GM19452 (cell line): ENCODE measurements around the gene TVP23C.
A peak's percentile ranks its signal among the peaks of the same experiment; 100 is the strongest.
"Not testable (repeated sequence)": the region's sequence is repeated elsewhere in the genome, so short reads cannot be mapped to it uniquely, and the experiment has no call there.

ENCODE experiments used
- ATAC-seq: cut with Tn5 transposase; IDR thresholded peaks from one replicate; pipeline ENCODE4 v1.9.1; 2021; ENCODE audit not compliant: unreplicated experiment

Gene TVP23C

DNA sequence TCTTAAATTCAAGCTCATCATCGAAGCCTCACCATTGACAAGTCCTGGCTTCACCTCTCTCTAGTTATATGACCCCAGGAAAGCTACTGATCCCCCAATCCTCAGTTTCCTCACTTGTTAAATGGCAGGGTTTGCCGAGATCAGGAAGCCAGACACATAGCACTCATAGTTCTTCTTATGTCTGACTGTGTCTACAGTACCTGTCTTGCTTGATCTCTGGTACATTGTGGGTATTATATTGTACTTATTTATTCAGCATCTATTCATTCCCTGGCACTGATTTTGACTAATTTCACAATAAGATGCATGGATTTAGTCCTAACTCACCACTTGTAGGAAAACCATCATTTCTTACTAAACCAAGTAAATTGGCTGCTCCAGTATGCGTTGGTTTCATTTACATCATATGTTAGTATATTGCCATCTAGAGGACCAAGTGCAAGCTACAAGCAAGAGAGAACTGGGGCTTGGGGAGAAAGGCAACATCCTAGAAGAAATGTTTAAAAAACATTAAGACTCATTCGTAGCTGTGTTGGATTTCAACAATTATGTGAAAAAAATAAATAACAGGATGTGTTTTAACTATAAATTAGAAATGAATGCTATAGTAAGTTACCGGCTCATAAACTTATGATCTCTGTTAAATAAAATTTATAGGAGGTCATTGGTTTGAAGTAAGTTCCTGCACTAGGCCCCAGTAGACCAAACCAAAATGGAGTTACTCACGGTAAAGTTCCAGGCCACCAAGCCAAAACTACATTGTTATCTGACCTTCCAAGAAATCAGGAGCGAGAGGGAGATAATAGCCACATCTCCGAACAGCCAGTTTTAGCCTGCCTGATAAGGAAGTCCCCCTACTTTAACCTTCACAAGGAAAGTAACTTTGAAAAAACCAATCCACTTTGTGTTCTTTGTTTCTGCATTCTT lies 36.7 kb downstream of the TVP23C start:
- ATAC-seq = not testable (repeated sequence)

DNA sequence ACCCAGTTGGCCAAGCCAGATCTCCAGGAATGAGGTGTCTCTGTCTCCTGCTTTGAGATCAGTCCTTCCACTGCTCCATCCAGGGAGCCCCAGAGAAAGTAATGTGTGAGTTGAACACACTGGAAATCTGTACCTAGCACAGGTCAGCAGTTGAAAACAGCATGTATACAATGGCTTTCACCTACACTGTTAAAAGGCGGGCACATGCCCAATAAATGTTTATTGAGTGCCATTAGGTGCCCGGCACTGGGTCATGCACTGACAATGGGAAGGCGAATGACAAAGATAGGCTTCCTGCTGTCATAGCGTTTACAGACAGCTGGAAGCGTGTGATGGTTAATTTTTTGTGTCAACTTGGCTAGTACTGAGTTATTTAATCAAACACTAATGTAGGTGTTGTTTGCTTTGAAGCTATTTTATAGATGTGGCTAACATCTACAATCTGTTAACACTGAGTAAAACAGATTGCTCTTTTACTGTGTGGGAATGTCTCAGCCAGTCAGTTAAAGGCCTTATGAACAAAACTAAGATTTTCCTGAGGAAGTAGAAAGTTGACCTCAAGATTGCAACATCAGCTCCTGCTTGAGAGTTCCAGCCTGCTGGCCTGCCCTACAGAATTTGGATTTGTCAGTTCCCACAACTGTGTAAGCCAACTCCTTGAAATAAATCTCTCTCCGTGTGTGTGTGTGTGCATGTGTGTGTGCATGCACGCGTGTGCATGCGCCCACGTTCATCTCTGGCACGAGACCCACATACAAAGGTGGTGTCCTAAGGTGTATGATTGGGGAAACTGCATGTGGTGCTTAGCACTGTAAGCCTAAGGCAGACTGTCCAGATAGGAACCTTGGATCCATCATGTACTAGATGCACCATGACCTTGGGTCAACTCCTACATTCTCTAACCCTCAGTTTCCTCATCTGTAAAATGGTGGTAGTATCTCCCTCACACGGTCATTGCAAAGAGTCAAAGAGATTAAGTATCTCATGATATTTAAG lies 38.0 kb downstream of the TVP23C start:
- ATAC-seq = not testable (repeated sequence)

DNA sequence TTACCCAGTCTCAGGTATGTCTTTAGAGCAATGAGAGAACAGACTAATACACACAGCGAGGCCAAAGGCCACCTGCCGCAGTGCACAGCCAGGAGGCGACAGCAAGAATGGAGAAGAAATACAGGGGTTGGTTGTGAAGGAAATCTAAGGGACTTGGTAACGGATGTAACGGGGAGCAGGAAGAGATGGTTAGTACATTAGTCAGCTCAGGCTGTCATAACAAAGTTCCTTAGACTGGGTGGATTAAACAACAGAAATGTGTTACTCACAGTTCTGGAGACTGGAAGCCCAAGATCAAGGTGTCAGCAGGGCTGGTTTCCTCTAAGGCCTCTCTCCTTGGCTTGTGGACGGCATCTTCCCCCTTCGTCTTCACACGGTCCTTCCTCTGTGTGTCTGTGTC lies 47.1 kb downstream of the TVP23C start:
- ATAC-seq = no peak

DNA sequence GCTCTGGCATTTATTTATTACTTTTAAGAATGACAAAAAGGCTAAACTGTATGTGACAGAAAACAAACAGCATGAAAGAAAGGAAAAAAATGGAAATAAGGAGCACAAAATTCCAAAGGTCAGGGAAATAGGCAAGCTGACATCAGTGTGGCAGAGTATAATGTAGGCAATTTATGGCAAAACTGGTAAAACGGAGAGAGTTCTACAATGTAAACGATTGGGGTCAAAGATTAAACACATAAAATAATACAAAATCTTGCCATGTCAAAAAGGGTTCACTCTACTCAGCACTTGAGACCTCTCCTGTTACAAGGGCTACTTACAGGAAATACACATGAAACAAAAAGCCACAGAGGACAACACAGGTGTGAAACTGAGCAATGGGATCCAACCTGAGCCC lies 48.8 kb downstream of the TVP23C start:
- no peak for ATAC-seq

DNA sequence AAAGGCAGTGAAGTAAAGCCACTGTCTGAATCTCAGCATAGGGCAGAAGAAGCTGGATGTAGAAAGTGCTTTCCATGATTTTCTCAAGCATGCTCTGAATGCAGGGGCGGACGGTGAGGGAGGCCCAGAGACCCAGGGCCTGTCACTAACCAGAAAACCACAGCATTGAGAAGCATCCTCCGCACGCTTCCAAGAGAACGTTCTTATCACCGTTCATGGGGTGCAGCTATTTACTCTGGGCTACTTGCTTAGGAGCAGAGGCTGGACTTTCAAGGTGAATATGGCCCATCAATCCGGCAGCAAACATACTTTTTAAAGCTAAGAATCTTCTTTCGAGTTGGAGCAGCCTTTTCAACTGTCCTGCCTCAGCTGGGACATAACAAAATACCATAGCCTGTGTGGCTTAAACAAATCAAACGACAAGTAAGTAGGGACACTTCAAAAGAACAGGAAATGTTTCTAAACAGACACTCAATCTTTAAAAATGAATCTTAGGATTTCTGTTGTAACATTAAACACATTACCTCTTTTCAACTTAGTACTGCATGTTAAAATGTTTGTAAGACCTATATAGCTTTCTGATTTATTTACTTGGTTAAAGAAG lies 49.3 kb downstream of the TVP23C start:
- no peak for ATAC-seq

DNA sequence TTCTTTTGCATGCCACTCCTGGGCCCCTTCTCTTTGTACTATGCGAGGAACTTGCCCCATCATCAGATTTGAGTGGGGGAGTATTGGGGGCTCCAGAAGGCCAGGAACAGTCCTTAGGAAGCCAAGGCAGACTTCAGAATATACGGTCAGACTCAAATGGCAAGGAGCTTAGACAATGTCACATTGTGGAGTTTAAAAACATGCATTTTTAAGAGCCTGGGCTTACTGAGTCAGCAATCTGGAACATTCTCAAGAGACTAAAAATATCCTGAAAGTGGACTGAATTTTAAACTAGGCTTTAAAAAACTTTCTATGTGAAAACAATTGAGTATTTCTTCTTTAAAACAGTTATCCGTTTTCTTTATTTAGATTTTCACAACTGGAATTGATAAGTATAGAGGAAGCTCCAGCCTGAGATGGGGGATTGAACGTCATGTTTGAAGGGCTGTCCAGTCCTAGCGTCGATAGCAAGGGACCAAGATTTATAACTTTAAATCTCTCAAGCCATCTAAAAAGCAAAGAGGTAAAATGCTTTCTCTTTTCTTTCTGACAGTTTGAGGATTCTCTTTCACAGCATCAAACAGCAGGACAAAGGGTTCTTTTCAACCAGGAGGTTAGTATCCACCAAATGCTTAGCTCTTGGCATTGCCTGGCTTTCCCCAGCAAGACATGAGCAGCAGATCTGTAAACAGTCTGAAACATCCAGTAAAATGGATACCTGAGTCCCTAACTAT lies 50.1 kb downstream of the TVP23C start:
- ATAC-seq = no peak

DNA sequence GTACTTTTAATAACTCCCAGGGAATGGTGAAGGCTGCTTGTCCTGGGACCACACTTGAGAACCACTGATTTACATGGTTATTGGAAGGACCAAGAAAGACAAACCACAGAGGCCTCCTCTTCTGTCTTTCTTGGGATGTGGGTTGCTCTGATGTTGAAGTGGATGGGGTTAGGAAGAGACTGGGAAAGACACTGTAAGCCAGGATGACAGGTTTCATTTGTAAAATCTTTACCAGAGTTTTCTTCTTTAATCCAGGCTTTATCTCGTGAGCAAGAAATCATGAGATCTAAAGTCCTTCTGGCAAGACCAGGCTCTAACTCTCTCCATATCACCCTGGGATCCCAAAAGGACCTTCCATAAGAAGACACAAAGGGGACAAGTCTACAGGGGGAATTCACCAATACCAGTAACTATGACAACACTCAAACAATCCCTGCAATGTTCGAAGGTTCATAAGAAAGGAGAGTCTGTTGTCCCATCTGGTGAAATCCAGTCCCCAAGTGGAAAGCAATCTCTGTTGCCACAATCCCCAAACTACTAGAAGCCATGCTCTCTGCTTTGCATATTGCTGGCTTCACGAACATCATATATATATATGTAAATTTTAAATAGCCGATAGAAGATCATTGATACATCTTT lies 51.1 kb downstream of the TVP23C start:
- no peak for ATAC-seq

DNA sequence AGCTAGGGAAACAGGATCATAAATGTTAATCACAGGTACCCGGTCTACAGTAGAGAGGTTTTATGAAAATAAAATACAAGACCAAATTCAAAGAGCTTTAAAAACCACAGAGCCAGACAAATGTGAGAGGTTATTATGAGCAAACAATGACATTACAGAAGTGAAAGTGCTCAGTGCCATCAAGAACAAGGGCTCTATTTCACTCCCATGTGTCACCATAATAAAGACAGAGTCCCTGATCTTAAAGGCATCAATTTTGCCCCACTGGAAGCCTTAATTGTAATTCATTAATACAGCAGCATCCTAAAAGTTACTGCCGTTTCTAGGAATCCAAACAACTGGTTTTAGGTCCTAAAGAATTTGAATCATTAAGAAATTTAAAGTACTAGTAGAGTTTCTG lies 52.1 kb downstream of the TVP23C start:
- no peak for ATAC-seq

DNA sequence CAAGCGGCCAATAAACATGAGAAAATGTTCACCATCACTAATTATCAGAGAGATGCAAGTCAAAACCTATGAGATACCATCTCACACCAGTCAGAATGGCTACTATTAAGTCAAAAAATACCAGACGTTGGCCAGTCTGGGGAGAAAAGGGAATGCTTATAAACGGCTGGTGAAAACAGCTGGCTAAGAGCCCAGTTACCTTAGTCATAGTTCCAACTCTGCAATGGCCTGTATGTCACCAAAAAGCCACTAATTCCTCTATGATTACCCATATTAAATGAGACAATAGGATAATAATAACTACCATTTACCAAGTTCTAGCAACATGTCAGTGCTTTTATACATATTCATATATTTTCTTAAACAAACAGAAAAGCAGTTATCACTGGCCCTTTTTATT lies 52.9 kb downstream of the TVP23C start:
- no peak for ATAC-seq

DNA sequence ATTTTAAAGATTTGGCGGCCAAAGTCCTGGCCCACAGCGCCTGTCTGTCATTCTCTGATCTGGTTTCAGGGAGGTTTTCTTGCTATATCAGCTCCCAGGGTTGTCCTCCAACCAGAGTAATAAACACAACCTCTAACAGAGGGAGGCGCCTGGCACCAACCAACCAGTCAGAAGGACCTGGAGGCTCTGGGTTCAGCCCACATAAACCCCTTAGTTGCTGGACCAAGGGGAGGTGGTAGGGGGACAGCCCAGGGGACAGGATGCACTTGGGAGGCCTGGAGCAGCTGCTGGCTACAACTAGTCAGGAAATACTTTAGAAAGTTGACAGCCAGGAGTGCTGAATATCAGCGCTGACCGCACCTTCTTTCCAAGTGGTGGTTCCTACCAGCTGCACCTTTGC lies 54.2 kb downstream of the TVP23C start:
- no peak for ATAC-seq

DNA sequence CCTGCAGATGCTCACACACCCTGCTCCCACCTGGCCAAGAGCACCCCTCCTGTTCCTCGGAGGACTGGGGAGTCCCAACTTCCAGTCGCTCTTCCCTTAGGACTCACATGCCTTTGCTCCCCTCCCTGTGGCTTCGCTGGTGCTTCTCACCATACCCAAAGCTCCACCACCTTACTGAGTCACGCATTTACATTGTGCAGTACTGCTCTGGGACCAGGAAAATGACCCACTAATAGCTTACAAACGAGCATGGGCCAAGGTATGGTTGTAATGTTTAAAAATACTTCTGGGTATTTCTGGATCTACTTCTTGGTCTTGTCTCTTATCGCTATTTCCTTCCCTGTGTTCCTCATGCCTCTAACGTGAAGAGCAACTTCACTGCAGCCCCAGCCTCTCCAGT lies 54.8 kb downstream of the TVP23C start:
- no peak for ATAC-seq

DNA sequence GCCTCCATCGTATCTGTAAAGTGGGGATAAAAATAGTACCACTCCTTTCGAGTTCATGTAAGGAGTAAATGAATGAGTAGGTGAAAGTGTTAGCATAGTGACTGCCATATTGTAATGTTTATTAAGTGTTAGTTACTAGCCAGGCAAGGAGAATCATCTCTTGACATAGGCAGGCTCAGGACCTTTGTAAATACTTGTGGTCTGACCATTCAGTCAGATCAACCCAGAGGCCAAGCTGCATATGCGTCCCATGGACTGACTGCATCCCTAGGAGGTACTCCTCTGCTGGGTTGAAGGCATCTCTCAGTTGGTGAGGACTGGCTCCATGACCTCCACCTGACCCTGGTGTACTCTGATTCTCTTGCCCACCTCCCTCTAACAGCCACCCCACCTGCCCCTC lies 55.4 kb downstream of the TVP23C start:
- no peak for ATAC-seq

DNA sequence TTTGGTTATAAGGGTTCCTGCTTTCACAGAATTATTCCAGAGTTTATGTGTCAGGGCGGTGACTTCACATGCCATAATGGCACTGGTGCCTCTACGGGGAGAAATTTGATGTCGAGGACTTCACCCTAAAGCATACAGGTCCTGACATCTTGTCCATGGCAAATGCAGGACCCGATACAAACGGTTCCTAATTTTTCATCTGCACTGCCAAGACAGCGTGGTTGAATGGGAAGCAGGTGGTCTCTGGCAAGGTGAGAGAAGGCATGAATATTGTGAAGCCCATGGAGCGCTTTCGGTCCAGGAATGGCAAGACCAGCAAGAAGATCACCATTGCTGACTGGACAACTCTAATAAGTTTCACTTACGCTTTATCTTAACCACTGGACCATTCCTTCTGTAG lies 56.3 kb downstream of the TVP23C start:
- ATAC-seq = no peak

DNA sequence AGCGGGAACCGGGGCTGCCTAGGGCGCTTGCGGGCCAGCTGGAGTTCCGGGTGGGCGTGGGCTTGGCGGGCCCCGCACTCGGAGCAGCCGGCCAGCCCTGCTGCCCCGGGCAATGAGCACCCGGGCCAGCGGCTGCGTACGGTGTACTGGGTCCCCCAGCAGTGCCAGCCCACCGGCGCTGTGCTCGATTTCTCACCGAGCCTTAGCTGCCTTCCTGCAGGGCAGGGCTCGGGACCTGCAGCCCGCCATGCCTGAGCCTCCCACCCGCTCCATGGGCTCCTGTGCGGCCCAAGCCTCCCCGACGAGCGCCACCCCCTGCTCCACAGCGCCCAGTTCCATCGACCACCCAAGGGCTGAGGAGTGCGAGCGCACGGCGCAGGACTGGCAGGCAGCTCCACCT lies 57.6 kb downstream of the TVP23C start:
- ATAC-seq = not testable (repeated sequence)

DNA sequence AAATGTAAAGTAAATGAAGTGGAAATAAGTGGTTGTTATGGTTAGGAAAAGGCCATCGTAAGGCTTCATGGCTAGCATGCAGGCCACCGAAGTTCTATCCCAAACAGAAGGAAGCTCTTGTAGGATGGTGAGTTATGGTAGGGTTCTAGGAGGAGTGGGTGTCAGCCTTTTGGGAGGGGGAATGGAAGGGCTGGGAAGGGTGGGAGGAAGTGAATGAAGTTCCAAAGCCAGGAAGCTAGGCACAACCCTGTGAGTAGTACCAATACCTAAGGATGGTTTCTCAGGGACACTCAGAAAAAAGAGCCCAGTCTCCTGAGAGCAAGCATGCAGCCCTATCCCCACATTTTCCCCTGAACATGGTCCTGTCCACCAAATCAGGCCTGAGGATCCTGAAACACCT lies 59.6 kb downstream of the TVP23C start:
- no peak for ATAC-seq

DNA sequence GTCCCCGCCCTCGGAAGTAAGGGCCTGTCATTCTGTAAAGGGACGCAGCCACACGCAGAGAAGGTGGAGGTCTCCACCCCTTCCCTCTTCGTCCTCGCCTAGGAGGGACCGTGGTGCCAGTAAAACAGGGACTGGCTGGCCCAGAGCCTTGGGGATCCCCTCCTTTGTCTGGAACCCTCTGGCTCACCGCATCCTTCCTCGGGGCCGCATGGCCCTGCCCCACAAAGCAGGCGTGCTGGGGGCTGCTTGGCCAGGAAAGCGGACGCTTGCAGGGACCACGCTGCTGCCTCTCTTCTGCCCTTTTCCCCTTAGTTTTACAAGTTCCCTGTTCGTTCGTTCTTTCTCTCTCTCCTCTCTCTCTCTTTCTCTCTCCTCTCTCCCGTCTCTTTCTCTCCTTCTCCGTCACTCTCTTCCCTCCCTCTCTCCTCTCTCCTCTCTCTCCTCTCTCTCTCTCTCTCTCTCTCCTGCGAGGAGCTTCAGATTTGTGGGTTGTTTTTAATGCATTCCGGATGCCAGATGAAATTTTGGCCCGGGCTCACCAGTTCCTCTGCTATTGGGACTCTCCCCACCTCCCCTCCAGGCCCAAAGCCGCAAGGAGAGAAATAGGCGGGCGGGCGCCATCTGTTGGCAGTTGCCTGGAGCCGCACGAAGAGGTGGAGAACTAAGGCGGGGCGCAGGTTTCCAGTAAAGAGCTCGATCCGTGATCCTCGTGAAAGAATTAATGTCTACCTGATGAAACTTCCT lies 60.7 kb downstream of the TVP23C start:
- peak; percentile 84 for ATAC-seq

DNA sequence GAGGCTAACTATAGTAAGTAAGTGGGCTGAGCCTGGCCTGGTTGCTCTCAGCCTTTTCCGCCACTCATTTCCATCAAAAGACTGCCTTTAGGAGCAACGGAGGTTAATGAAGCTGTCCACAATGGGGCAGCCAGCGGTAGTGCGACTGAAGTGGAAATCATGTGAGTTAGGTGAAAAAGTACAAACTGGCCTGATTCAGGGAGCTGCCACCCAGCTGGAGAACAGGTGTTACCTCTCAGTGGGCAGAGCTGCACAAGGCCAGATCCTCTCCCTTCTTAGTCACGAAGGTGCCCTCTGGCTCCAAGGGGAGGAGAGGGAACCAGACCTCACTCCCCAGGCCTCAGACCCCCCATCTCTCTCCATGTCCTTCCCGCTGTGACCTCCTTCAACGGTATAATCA lies 61.5 kb downstream of the TVP23C start:
- ATAC-seq = no peak

DNA sequence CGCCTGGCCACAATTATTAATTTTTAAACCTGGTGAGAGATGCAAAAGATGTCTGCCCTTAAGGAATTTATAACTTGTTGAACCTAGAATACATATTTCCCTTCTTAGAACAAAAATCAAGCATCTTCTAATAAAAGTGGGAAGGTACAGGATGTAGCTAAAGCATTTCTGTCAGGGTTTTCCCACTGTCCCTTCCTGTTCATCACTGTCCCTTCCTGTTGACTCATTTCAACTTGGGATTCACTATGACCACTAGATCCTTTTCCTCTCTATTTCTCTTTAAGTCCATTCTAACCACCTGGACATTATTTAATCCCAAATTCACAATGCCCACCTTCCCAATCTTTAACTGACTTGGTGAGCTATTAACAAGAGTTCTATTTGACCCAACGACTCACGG lies 62.0 kb downstream of the TVP23C start:
- no peak for ATAC-seq

DNA sequence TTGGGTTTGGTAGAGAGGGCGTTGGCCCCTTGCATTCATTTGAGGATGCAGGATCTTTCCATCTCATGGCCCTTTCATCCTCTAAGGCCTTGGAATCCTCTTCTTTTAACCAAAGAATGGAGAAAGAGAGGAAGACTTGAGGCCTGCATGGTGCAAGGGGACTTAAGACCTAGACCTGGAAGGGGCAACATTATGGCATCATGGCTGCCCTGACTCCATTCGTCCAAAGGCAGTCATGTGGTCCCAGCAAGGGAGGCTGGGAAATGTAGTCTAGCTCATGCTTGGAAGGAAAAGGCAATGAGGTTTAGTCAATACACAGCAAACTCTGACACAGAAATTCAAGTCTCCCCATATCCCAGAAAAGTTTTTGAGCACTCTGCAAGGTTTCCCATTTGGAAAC lies 65.2 kb downstream of the TVP23C start:
- no peak for ATAC-seq
